ENCODE measurements around the gene PARP3.

PARP3 gene

DNA sequence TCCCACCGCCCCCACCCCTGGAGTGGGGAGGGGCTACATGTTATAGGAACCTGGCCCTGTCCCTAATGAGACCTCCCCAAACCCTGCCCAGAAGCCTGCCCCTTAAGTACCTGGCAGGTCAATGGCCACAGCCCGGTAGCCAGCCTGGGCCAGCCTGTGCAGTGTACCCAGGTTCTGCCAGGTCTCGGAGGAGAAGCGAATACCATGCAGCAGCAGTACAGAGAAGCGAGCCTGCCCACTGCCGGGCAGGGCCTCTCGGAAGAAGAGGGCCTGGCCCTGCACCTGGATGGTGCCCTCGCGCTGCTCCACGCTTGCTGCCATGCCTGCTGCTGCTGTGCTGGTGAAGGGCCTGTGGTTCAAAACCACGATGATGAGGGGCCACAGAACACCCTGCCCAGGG, 29.2 kb downstream of the PARP3 start:
- Mint-ChIP-seq H3K4me3 (peak overlapping the region; percentile 49 to 76 (median 51)), H3K27ac (peak overlapping the region in 2 of 3 experiments; percentile 53 to 57), H3K4me1 (peaks cover 43% of the 10 kb centered on the region), H3K27me3 (ENCODE audit: low read depth) (no peaks in the 10 kb centered on the region), H3K36me3 (ENCODE audit: low read depth) (no peaks in the 10 kb centered on the region), H3K9me3 (no peaks in the 10 kb centered on the region)
- TF ChIP-seq, protein P1, sequence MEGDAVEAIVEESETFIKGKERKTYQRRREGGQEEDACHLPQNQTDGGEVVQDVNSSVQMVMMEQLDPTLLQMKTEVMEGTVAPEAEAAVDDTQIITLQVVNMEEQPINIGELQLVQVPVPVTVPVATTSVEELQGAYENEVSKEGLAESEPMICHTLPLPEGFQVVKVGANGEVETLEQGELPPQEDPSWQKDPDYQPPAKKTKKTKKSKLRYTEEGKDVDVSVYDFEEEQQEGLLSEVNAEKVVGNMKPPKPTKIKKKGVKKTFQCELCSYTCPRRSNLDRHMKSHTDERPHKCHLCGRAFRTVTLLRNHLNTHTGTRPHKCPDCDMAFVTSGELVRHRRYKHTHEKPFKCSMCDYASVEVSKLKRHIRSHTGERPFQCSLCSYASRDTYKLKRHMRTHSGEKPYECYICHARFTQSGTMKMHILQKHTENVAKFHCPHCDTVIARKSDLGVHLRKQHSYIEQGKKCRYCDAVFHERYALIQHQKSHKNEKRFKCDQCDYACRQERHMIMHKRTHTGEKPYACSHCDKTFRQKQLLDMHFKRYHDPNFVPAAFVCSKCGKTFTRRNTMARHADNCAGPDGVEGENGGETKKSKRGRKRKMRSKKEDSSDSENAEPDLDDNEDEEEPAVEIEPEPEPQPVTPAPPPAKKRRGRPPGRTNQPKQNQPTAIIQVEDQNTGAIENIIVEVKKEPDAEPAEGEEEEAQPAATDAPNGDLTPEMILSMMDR (IDR thresholded peaks at IDR 0.05; ENCODE audit: unreplicated experiment in 3 of 3) = no peak

DNA sequence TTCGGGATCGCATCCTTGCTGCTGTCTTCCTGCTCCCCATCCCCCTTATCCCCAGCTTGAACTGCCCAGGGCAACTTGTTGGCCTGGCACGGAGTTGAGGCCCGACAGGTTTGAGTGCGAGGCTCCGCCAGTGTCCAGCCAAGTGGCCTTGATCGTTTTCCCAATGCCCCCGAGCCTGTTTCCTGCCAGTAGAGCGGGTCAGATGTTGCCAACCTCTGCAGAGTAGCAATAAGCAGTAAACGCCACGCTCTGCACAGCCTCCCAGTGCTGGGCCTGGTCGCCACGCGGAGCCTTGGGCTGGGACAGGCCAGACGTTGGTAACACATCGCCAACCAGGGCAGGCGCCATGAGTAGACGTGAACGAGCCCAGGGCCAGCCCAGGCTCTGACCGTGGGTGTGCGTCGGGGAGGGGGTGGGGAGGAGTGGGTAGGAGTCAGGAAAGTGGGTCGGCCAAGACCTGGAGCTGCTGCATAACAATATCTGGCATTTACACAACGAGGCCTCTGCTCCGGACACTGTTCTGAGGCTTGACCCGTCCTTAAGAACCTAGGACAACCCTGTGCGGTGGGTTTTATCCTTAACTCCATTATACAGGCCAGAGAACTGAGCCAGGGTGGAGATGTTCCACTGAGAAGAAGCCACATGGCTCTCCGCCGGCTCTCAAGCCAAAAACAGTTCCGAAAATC, 32.3 kb downstream of the PARP3 start:
- Mint-ChIP-seq H3K9me3 (no peaks in the 10 kb centered on the region), H3K4me1 (peaks cover 38% of the 10 kb centered on the region), H3K27me3 (ENCODE audit: low read depth) (no peaks in the 10 kb centered on the region), H3K4me3 (peak overlapping the region; percentile 93 to 96 (median 94)), H3K27ac (peak overlapping the region; percentile 90 to 95 (median 91)), H3K36me3 (ENCODE audit: low read depth) (no peaks in the 10 kb centered on the region)
- TF ChIP-seq, protein P1 (IDR thresholded peaks at IDR 0.05; ENCODE audit: unreplicated experiment in 3 of 3) = peak in 1 of 3 experiments; percentile 55

DNA sequence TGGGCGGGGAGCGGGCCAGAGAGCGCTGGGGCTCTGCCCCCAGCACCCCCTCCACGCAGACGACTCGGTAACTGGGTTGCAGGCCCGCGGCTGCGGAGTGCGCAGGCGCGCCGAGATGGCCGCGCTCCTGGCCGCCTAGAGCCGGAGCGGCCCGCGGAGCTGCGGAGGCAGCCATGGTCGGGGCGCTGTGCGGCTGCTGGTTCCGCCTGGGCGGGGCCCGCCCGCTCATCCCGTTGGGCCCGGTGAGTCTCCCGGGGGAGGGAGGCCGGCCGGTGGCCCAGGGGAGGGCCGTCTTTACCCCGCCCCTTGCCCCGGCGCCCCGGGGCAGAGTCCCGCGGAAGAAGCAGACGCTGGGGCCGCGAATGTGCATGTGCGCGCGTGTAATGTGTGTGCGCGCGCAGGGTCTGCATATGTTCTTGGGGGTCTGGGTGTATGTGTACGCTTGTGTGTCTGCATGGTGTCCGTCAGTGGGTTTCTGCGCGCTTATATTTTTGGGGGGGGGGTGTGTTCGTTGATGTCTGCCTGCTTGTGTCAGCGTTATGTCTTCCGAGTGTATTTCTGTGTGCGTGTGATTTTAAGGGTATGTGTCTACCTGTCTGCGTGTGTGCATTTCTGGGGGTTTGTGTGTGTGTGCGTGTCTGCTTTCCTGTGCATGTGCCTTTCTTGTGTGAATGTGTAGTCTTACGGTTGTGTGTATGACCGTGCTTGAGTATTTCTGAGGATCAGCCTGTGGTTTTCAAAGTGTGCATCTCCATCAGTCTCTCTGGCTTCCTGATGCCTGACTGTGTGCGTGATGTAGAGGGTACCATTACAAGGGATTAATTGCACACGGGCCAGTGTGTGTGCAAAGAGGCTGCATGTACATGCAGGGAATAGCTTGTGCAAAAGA, 33.0 kb downstream of the PARP3 start, which contains the start of gene ABHD14A:
TSS of gene ABHD14A (plus strand) at position 102 of the 889 bp plus-strand sequence. CDS start at position 174, 72 bp downstream.
- TF ChIP-seq, protein P1 (IDR thresholded peaks at IDR 0.05; ENCODE audit: unreplicated experiment in 3 of 3) = no peak
- Mint-ChIP-seq H3K4me1 (peaks cover 36% of the 10 kb centered on the region), H3K27ac (peak within 1 kb of the TSS; percentile 90 to 95 (median 91))

DNA sequence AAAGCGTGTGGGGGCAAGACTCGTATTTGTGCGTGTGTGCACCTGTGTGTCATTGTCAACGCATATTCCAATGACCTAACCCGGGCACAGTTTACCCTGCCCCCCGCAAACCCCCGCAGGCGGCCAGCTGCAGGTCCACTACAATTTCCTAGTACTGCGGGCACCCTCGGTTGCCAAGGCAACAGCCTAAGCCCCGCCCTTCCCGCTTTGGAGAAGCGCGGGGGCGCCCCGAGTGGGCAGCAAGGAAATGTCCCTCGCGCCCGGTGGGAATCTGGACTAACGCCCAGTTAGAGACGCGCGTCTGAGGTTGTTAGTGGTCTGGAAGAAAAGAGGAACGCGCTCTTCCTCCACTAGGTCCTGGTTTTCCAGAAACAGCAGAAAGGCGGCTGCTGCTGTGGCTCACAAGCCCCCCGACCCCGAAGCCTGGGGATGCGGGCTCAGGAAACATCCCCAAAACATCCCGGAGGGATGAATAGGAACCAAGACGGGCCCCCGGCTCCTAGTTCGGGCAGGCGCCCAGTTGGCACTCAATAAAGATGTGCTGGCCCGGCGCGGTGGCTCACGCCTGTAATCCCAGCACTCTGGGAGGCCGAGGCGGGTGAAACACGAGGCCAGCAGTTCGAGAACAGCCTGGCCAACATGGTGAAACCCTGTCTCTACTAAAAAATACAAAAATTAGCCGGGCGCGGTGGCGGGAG, 33.8 kb downstream of the PARP3 start:
- H3K27ac Mint-ChIP-seq = peak overlapping the region; percentile 59 to 80 (median 78)
- TF ChIP-seq, protein P1 (IDR thresholded peaks at IDR 0.05; ENCODE audit: unreplicated experiment in 3 of 3) = peak in 1 of 3 experiments; percentile 10
- H3K27me3 Mint-ChIP-seq (ENCODE audit: low read depth) = no peaks in the 10 kb centered on the region
- H3K4me3 Mint-ChIP-seq = peak overlapping the region; percentile 83 to 88 (median 88)
- peaks cover 29% of the 10 kb centered on the region for H3K4me1 Mint-ChIP-seq
- no peaks in the 10 kb centered on the region for H3K36me3 Mint-ChIP-seq (ENCODE audit: low read depth)
- H3K9me3 Mint-ChIP-seq = no peaks in the 10 kb centered on the region

More for the DNA sequence above, 33.0 kb downstream of the PARP3 start, which contains the start of gene ABHD14A:
- H3K9me3 Mint-ChIP-seq = no peaks in the 10 kb centered on the region
- peak within 1 kb of the TSS; percentile 93 to 96 (median 94) for H3K4me3 Mint-ChIP-seq
- no peaks in the 10 kb centered on the region for H3K27me3 Mint-ChIP-seq (ENCODE audit: low read depth)
- H3K36me3 Mint-ChIP-seq (ENCODE audit: low read depth) = no peaks in the 10 kb centered on the region

DNA sequence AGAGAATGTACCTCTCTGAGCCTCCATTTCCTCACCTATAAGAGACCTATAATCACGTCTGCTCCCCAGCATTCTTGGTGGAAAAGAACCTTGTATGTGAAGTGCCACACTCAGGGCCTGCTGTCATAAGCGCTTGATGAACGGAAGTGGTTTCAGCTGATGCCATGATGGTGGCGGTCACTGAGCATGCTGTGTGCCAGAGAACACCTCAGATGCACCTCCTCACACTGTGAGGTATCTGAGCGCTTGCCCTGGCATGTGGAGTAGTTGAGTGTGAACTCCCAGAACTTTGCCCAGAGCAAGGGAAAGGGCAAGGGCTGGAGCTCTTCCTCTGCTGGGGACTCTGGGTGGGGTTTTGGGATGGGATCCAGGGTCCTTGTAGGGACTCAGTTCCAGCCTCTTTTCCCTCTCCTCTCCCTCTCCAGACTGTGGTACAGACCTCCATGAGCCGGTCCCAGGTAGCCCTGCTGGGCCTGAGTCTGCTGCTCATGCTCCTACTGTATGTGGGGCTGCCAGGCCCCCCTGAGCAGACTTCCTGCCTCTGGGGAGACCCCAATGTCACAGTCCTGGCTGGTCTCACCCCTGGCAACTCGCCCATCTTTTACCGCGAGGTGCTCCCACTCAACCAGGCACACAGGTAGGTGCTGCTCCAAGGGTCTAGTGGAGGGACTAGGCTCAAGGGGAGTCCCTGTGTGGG, 35.4 kb downstream of the PARP3 start:
- peak overlapping the region; percentile 30 to 47 (median 43) for H3K27ac Mint-ChIP-seq
- TF ChIP-seq, protein P1 (IDR thresholded peaks at IDR 0.05; ENCODE audit: unreplicated experiment in 3 of 3) = no peak

More for the DNA sequence above, 35.4 kb downstream of the PARP3 start:
- peaks cover 36% of the 10 kb centered on the region for H3K4me1 Mint-ChIP-seq
- H3K4me3 Mint-ChIP-seq = peak overlapping the region; percentile 47 to 80 (median 65)
- no peaks in the 10 kb centered on the region for H3K9me3 Mint-ChIP-seq
- H3K36me3 Mint-ChIP-seq (ENCODE audit: low read depth) = no peaks in the 10 kb centered on the region
- H3K27me3 Mint-ChIP-seq (ENCODE audit: low read depth) = no peaks in the 10 kb centered on the region
